ENCODE measurements around the gene STK4. TPM values are rescaled to one million over a fixed set of nuclear protein-coding genes. Genes with fewer than 3 reads are reported as not detected.

Gene STK4
- total RNA-seq, 1 experiment from 2014 or later, result 49.2 TPM

DNA sequence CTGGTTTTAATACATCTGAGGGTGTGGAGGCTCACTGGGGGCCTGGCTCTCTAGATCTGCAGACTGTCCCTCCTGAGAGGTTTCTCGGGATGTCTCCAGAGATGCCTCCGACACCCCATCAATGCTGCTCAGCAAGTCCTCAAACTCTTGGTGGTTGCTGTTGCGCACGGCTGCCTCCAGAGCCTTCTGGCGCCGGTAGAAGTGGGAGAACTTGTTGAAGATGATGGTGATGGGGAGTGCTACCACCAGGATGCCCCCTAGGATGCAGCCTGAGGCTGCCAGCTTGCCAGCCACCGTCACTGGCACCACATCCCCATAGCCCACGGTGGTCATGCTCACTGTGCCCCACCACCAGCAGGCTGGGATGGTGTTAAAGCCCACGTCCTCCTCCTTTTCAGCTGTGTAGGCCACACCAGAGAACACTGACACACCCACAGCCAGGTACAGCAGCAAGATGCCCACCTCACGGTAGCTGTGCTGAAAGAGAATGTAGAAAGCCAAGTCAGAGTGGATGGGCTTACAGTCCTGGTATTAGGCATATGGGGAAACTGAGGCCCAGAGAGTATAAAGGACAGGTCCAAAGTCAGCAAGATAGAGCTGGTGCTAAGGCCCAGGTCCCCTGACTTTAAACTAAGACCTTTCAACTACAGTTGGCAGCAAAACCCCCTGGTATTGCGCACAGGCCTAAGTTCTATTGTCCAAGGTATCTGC lies 128.7 kb downstream of the STK4 start:
- H3K4me1 ChIP-seq, result peaks cover 20% of the 10 kb centered on the region
- H3K36me3 ChIP-seq, result no peaks in the 10 kb centered on the region
- no peak overlapping the region for H3K4me3 ChIP-seq
- DNase-seq, result no peak
- H3K27me3 ChIP-seq, result no peaks in the 10 kb centered on the region
- 0 out of 2 replicates have a peak, but pooled peaks cover 2% of the 10 kb centered on the region for H3K9me3 ChIP-seq (replicated peaks)
- no peak overlapping the region for H3K27ac ChIP-seq

DNA sequence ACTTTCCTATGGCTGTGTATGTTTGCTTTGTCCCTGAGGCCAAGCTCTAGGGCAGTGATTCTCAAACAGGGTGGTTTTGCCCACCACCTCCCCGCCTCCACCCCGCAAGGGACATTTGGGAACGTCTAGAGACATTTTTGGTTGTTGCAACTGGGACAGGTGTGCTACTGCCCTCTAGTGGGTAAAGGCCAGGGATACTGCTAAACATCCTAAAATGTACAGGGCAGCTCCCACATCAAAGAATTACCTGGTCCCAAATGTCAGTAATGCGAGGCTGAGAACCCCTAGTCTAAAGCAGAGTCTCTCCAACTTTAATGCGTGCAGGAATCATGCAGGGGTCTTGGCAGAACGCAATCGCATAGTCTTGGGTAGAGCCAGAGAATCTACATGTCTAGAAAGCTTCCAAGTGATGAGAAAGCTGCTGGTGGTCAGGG lies 129.5 kb downstream of the STK4 start:
- H3K9me3 ChIP-seq (replicated peaks), result no peaks in the 10 kb centered on the region
- H3K27ac ChIP-seq, result no peak overlapping the region
- H3K4me1 ChIP-seq, result peaks cover 14% of the 10 kb centered on the region
- no peaks in the 10 kb centered on the region for H3K36me3 ChIP-seq
- no peaks in the 10 kb centered on the region for H3K27me3 ChIP-seq
- DNase-seq, result peak; percentile 76 to 90
- no peak overlapping the region for H3K4me3 ChIP-seq

DNA sequence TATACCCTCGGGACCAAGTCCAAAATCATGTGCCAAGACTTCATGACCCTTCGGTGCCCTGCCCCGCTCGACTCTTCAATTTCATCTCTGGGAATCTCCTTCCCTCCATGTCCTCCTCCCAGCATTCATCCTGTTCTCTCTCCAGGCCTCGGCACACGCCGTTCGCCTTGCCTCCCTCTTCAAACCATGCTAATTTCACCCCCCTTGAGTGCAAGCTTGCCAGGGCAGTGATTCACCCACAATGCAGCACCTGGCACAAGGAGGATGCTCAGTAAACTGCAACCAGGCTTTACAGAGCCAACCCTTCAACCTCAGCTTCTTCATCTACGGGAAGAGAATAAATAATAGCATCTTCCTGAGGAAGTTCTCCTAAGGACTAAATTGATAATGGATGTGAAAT lies 130.5 kb downstream of the STK4 start:
- Histone ChIP-seq H3K27me3 (no peaks in the 10 kb centered on the region), H3K4me1 (peaks cover 4% of the 10 kb centered on the region)

DNA sequence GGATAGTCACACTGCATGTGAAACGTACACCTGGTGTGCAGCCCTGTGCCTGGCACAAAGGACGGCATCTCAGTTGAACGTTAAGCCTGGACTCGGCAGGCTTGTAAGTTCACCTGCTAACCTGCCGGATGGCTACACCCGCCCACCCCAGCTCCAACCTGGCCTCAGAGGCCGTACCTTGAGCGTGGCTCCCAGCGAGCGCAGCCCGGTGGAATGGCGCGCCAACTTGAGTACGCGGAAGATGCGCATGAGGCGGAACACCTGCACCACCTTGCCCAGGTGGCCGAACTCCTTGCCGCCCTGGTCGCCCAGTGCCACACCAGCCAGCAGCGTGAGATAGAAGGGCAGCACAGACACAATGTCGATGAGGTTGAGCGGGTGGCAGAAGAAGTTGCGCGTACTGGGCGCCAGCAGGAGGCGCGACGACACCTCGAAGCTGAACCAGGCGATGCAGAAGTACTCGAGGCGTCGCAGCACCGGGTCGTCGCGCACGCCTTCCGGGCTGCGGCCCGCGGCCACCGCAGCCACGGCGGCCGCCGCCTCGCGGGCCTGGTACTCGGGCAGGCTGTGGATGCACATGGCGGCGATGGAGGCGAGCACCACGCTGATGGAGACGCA lies 131.3 kb downstream of the STK4 start:
- H3K27me3 ChIP-seq, result no peaks in the 10 kb centered on the region

More for the DNA sequence above, 130.5 kb downstream of the STK4 start:
- Histone ChIP-seq H3K36me3 (no peaks in the 10 kb centered on the region), H3K27ac (no peak overlapping the region), H3K9me3 (replicated peaks) (no peaks in the 10 kb centered on the region), H3K4me3 (no peak overlapping the region)
- no peak for DNase-seq

DNA sequence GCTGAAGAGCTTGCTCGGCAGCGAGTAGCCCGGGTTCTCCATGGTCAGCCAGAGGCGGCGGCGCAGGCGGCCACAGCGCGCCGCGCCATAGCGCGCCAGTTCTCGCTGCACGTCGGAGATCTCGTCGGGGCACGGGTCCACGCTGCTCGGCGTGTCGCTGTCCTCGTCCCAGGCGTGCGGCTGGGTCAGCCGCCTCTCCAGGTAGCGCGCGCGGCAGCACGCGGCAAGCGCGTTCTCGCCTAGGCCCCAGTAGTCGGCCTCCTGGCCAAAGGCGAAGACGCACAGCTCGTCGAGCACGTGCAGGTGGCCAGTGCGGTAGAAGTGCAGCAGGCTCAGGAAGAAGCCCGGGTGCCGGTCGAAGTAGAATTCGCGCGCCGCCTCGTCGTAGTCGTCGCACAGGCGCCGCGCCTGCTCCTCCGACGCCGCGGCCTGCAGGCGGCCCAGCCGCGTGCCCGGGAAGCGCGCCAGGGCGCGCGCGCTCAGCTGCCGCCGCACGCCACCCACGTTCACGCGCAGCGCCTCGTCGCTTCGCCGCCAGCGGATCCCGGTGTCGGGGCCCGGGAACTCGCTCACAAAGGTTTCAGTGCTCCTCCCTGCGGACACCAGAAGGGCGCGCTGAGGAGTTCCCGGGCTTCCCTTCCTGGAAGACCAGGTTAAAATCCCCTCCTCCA lies 131.9 kb downstream of the STK4 start:
- DNase-seq, result no peak
- H3K27me3 ChIP-seq, result no peaks in the 10 kb centered on the region
- no peaks in the 10 kb centered on the region for H3K9me3 ChIP-seq (replicated peaks)
- H3K27ac ChIP-seq, result no peak overlapping the region
- H3K36me3 ChIP-seq, result no peaks in the 10 kb centered on the region
- no peak overlapping the region for H3K4me3 ChIP-seq
- H3K4me1 ChIP-seq, result no peaks in the 10 kb centered on the region

More for the DNA sequence above, 131.3 kb downstream of the STK4 start:
- no peak for DNase-seq
- Histone ChIP-seq H3K4me3 (no peak overlapping the region), H3K4me1 (no peaks in the 10 kb centered on the region), H3K27ac (no peak overlapping the region), H3K9me3 (replicated peaks) (no peaks in the 10 kb centered on the region), H3K36me3 (no peaks in the 10 kb centered on the region)

DNA sequence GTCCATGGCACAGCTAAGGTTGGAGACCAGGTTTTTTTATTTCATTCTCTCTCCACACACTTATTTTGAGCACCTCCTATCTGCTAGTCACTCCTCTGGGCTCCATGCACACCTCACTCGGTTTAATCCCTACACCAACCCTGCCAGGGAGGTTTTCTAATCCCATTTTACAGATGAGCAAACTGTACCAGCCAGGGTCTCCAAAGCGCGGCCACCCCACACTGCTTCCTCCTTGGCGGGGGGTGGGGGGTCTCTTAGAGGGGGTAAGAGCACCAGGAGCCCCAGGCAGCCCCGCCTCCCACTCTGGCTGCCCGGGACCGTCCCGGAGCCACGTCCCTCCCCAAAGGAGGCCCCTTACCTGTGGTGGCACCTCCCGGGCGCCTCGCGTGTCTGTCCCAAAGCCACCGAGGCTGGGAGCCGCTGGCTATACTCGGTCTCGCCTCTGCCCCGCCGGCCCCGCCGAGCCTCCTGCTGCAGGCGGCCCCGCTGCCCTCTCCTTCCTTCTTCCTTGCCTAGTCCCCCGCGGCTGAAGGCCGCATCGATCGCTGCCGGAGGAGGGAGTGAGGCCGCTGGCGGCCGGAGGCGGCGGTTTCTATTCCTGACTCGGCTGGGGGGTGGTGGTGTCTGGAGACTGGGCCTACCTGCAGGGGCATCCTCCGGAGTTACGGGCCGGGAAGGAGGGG lies 134.4 kb downstream of the STK4 start, which contains the start of gene KCNS1:
TSS of gene KCNS1 (minus strand) at position 565 of the 683 bp plus-strand sequence. CDS start 1,891 bp downstream, outside the sequence.
- no peak for DNase-seq
- Histone ChIP-seq H3K9me3 (replicated peaks) (no peaks in the 10 kb centered on the region), H3K4me1 (peaks cover 4% of the 10 kb centered on the region; the same call in 1 of the 2 replicates), H3K27me3 (no peaks in the 10 kb centered on the region), H3K27ac (no peak within 1 kb of the TSS), H3K4me3 (no peak within 1 kb of the TSS), H3K36me3 (no peaks in the 10 kb centered on the region)

DNA sequence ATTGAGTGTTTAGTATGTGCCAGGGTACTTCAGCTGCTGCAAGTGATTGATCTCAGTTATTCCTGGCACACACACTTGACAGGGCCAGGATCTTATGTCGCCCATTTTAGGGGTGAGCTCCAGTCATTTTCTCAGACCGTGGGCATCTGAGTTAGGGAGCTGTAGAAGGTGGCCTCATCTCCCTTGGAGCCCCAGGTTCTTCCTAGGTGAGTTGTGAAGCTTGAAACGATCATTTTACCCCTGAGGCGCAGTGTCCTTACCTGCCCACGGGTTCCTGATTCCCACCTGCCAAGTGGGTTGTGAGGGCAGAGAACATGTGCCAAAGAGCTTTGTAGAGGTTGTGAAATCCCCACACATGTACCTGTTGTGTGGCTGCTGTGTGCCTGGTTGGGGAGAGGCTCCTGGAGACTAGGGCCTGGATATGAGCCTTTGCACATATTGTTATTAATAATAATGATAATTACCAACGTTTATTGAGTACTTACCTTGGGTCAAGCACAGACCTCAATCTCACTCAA lies 135.1 kb downstream of the STK4 start:
- DNase-seq, result no peak
- H3K4me3 ChIP-seq, result no peak overlapping the region
- no peaks in the 10 kb centered on the region for H3K9me3 ChIP-seq (replicated peaks)
- no peak overlapping the region for H3K27ac ChIP-seq
- no peaks in the 10 kb centered on the region for H3K36me3 ChIP-seq
- no peaks in the 10 kb centered on the region for H3K27me3 ChIP-seq
- H3K4me1 ChIP-seq, result peaks cover 4% of the 10 kb centered on the region; the same call in 1 of the 2 replicates

DNA sequence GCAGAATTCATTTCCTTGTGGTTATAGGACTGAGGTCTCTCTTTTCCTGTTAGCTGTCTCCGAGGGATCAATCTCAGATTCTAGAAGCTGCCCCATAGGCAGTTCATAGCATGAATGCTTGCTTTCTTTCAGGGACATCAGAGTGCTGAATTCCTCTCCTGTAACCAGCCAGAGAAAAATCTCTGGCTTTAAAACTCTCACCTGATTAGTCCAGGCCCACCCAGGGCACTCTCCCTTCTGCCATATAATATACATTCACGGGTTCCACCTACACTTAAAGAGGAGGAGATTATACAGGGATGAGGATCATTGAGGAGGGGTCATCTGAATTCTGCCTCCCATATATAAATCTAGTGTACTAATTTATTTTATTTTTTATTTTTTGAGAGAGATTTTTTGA lies 136.8 kb downstream of the STK4 start:
- H3K4me1 ChIP-seq, result peaks cover 4% of the 10 kb centered on the region; the same call in 1 of the 2 replicates

DNA sequence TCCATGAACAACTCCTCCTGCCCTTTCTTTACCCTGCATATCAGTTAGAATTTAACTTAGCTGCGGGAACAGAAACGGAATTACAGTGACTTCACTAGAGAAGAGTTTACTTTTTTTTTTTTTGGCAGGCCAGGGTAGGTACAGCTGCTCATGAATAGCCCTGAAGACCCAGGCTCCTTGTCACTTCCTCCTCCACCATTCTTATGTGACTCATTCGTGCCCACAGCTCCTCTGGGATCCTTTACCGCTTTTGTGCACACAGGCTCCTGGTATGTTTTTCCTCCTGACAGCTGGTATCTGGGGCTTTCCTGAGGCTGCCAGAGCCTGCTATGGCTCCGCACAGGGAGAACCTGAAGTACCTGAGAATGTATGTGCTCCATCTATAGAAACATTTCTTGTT lies 138.5 kb downstream of the STK4 start:
- H3K36me3 ChIP-seq, result no peaks in the 10 kb centered on the region
- peak overlapping the region; percentile 22; the same call in 1 of the 2 replicates for H3K27ac ChIP-seq
- H3K9me3 ChIP-seq (replicated peaks), result no peaks in the 10 kb centered on the region; the same call in 1 of the 2 replicates
- H3K27me3 ChIP-seq, result no peaks in the 10 kb centered on the region
- H3K4me1 ChIP-seq, result peaks cover 4% of the 10 kb centered on the region; the same call in 1 of the 2 replicates
- H3K4me3 ChIP-seq, result peak overlapping the region; percentile 9; the same call in 1 of the 2 replicates
- DNase-seq, result peak; percentile 80 to 82

More for the DNA sequence above, 136.8 kb downstream of the STK4 start:
- DNase-seq, result no peak
- Histone ChIP-seq H3K27me3 (no peaks in the 10 kb centered on the region), H3K4me3 (no peak overlapping the region), H3K27ac (no peak overlapping the region), H3K9me3 (replicated peaks) (no peaks in the 10 kb centered on the region; the same call in 1 of the 2 replicates), H3K36me3 (no peaks in the 10 kb centered on the region)

DNA sequence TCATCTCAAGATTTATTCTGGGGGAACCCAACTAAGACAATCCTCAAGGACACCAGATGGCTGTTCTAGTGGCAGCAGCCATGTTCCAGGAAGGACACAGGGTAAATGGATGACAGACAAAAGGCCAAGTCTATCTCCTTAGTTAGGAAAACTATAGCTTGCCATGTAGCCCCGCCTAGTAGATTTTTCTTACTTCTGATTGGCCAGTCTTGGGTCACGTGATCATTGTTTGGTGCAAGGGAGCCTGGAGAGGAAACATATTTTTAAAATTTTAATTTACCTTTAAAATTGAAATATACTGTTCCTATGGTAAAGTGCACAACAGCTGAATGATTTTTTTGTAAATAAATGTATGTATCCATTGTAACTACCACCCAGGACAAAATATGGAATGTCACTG lies 139.0 kb downstream of the STK4 start:
- Histone ChIP-seq H3K9me3 (replicated peaks) (no peaks in the 10 kb centered on the region; the same call in 1 of the 2 replicates), H3K27me3 (no peaks in the 10 kb centered on the region), H3K4me3 (peak overlapping the region; percentile 9; the same call in 1 of the 2 replicates), H3K4me1 (peaks cover 4% of the 10 kb centered on the region; the same call in 1 of the 2 replicates), H3K36me3 (no peaks in the 10 kb centered on the region), H3K27ac (peak overlapping the region; percentile 22; the same call in 1 of the 2 replicates)
- peak; percentile 49 to 67 for DNase-seq

DNA sequence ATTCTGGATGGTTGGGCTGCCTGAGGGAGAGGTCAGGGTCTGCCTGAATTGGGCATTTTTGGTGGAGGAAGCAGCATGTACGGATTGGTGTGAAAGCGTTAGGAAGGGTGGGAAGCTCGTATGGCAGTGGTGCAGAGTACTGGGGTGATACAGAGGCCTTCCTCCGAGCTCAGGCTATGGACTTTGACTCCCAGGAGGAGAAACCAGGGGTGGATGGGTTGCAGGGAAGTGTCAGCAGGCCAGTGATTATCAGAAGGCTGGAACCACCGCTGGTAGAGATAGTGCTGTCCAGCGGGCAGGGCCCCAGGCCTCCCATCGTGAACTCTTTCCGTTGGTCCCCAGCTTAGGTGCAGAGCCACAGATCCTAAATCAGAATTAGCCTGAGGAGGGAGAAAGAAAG lies 143.3 kb downstream of the STK4 start:
- Histone ChIP-seq H3K27ac (no peak overlapping the region), H3K27me3 (0 out of 2 replicates have a peak, but pooled peaks cover 6% of the 10 kb centered on the region), H3K4me3 (no peak overlapping the region), H3K4me1 (peaks cover 4% of the 10 kb centered on the region; the same call in 1 of the 2 replicates), H3K9me3 (replicated peaks) (no peaks in the 10 kb centered on the region; the same call in 1 of the 2 replicates), H3K36me3 (no peaks in the 10 kb centered on the region)
- DNase-seq, result no peak

DNA sequence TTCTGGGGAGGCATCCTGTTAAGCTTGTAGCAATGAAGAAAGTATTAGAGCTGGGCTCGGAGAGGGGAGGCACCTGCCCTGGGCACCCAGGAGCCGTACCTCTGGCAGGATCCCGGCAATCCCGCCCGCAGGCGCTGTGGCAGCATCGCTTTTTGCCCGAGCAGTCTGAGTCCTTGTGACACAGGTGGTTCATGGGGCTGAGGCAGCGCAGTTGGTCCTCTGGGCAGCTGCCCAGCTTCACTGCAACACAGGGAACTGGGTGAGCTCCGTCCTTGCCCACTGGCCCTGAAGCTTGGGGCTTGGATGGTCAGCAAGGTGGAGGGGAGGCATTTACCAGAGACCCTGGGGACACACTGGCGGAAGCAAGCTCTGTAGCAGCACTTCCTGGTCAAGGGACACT lies 144.0 kb downstream of the STK4 start:
- no peaks in the 10 kb centered on the region; the same call in 1 of the 2 replicates for H3K9me3 ChIP-seq (replicated peaks)
- no peaks in the 10 kb centered on the region; the same call in 1 of the 2 replicates for H3K4me1 ChIP-seq
- no peaks in the 10 kb centered on the region for H3K36me3 ChIP-seq
- 0 out of 2 replicates have a peak, but pooled peaks cover 6% of the 10 kb centered on the region for H3K27me3 ChIP-seq
- no peak for DNase-seq
- H3K27ac ChIP-seq, result no peak overlapping the region
- H3K4me3 ChIP-seq, result no peak overlapping the region

DNA sequence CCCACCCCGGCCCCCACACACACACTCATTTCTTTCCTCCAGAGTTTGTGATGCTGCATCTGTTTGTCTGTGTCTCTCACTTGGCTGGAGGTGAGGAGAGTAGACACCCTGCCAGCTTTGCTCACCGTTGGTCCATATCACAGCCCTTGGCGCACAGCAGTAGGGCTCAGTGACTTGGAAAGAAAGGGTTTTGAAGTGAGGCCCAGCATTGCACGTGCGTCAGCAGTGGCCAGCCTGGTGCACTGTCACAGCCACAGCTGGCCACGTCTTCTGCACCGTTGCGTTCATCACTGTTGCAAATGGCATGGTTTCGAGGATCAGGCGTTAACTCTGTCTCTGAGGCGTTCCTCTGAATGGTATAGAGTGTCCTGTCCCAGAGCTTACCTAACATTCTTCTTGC lies 145.0 kb downstream of the STK4 start:
- Histone ChIP-seq H3K36me3 (no peaks in the 10 kb centered on the region), H3K27me3 (peaks cover 6% of the 10 kb centered on the region; the same call in 1 of the 2 replicates), H3K4me3 (no peak overlapping the region), H3K27ac (no peak overlapping the region), H3K9me3 (replicated peaks) (no peaks in the 10 kb centered on the region; the same call in 1 of the 2 replicates), H3K4me1 (no peaks in the 10 kb centered on the region)
- DNase-seq, result no peak

Measured in SJCRH30 (cell line).